WI38 (cell line): ENCODE results near the gene GNG13.

Experiments used
- H3K4me3 ChIP-seq: 2 replicates; pipeline ENCODE4 v1.5.1; 2011; ENCODE audit warnings: low read depth, mild to moderate bottlenecking, control low read depth, low read length
- CTCF ChIP-seq: IDR thresholded peaks from 2 replicates; pipeline ENCODE4 v1.5.1; 2012; ENCODE audit warnings: low read depth, mild to moderate bottlenecking, control low read depth, low read length

GNG13 gene

GRCh38 chr16:787321-787966 lies 13.1 kb downstream of the GNG13 start:
- TF ChIP-seq CTCF, result no peak

GRCh38 chr16:785563-786535 lies 14.7 kb downstream of the GNG13 start:
- no peak overlapping the region for H3K4me3 ChIP-seq

More at GRCh38 chr16:787321-787966, 13.1 kb downstream of the GNG13 start:
- peak overlapping the region; percentile 93 for H3K4me3 ChIP-seq

GRCh38 chr16:784431-784830 lies 16.1 kb downstream of the GNG13 start:
- TF ChIP-seq CTCF, result no peak

More at GRCh38 chr16:785563-786535, 14.7 kb downstream of the GNG13 start:
- TF ChIP-seq CTCF, result peak; percentile 70

GRCh38 chr16:783404-784161 lies 17.0 kb downstream of the GNG13 start:
- no peak for TF ChIP-seq CTCF
- H3K4me3 ChIP-seq, result no peak overlapping the region

More at GRCh38 chr16:784431-784830, 16.1 kb downstream of the GNG13 start:
- no peak overlapping the region for H3K4me3 ChIP-seq

GRCh38 chr16:782766-783403 lies 17.6 kb downstream of the GNG13 start:
- no peak for TF ChIP-seq CTCF
- no peak overlapping the region for H3K4me3 ChIP-seq

GRCh38 chr16:782258-782657 lies 18.3 kb downstream of the GNG13 start:
- no peak for TF ChIP-seq CTCF
- H3K4me3 ChIP-seq, result no peak overlapping the region
